ENCODE data around the gene TVP23B.
"Not testable (repeated sequence)": the region's sequence is repeated elsewhere in the genome, so short reads cannot be mapped to it uniquely, and the experiment has no call there.

DNA sequence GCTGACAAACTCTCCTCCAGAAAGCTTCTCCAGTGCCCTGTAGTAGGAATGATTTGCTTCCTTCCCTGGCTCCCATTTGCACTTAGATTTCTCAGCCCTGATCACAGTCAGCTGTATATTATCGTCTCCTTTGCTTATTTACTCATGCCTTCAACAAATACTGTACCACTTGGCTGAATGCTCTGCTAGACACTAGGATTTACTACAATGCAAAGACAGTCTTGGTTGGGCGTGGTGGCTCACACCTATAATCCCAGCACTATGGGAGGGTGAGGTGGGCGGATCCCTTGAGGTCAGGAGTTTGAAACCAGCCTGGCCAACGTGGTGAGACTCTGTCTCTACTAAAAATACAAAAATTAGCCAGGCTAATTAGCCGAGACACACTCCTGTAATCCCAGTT lies 5.9 kb downstream of the TVP23B start:
- TF ChIP-seq, protein P1, sequence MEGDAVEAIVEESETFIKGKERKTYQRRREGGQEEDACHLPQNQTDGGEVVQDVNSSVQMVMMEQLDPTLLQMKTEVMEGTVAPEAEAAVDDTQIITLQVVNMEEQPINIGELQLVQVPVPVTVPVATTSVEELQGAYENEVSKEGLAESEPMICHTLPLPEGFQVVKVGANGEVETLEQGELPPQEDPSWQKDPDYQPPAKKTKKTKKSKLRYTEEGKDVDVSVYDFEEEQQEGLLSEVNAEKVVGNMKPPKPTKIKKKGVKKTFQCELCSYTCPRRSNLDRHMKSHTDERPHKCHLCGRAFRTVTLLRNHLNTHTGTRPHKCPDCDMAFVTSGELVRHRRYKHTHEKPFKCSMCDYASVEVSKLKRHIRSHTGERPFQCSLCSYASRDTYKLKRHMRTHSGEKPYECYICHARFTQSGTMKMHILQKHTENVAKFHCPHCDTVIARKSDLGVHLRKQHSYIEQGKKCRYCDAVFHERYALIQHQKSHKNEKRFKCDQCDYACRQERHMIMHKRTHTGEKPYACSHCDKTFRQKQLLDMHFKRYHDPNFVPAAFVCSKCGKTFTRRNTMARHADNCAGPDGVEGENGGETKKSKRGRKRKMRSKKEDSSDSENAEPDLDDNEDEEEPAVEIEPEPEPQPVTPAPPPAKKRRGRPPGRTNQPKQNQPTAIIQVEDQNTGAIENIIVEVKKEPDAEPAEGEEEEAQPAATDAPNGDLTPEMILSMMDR (IDR thresholded peaks at IDR 0.05; ENCODE audit: low read depth, low read length, missing input control): not testable (repeated sequence)
- not testable (repeated sequence) for TF ChIP-seq TAF1 (conservative IDR thresholded peaks at IDR 0.05); RAD21 (IDR thresholded peaks at IDR 0.05); EGR1 (IDR thresholded peaks at IDR 0.05; ENCODE audit: low read depth in 2 of 2)
- TF ChIP-seq, protein P2, sequence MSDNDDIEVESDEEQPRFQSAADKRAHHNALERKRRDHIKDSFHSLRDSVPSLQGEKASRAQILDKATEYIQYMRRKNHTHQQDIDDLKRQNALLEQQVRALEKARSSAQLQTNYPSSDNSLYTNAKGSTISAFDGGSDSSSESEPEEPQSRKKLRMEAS (IDR thresholded peaks at IDR 0.05): not testable (repeated sequence)

Data from liver (tissue), 3 donors.